ENCODE data around the gene GADL1.

The GADL1 gene

GRCh38 chr3:30756218-30756617 lies 138.2 kb downstream of the GADL1 start:
- TF ChIP-seq, protein P1, sequence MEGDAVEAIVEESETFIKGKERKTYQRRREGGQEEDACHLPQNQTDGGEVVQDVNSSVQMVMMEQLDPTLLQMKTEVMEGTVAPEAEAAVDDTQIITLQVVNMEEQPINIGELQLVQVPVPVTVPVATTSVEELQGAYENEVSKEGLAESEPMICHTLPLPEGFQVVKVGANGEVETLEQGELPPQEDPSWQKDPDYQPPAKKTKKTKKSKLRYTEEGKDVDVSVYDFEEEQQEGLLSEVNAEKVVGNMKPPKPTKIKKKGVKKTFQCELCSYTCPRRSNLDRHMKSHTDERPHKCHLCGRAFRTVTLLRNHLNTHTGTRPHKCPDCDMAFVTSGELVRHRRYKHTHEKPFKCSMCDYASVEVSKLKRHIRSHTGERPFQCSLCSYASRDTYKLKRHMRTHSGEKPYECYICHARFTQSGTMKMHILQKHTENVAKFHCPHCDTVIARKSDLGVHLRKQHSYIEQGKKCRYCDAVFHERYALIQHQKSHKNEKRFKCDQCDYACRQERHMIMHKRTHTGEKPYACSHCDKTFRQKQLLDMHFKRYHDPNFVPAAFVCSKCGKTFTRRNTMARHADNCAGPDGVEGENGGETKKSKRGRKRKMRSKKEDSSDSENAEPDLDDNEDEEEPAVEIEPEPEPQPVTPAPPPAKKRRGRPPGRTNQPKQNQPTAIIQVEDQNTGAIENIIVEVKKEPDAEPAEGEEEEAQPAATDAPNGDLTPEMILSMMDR (IDR thresholded peaks at IDR 0.05; ENCODE audit: control extremely low read depth, extremely low read depth, low read depth, missing control alignments) = no peak
- DNase-seq (ENCODE audit: extremely low spot score) = no peak
- POLR2A ChIA-PET = no interaction called here
- CTCF ChIA-PET = interaction anchor here (6.2 kb wide), 1 partner anchor 13 kb away, joined by 45 read pairs; no protein-coding TSS in a partner anchor

DNA sequence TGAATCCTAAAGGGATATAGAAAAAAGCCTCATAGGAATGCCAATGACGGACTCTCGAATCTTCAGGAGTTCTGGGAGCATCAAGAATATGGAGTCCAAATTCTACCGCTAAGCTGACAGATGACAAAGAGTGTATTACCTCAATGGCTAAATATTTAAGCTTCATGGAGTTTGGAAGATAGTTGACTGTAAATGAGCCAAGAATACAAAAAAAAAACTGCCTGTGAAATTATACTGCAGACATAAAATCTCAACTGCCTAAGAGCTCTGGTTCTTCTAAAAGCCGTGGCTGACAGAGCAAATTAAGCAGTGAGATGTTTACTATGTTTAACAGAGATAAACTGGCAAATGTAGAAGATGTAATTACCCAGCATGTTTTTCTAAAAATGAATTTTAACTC lies 140.0 kb downstream of the GADL1 start:
- DNase-seq (ENCODE audit: extremely low spot score) = no peak
- POLR2A ChIA-PET = interaction anchor here (0.6 kb wide), 1 partner anchor 1961 kb away, joined by 3 read pairs; no protein-coding TSS in a partner anchor
- TF ChIP-seq, protein P1 (IDR thresholded peaks at IDR 0.05; ENCODE audit: control extremely low read depth, extremely low read depth, low read depth, missing control alignments) = no peak
- CTCF ChIA-PET = interaction anchor here (0.6 to 1.5 kb wide), 2 partner anchors 11 to 985 kb away, joined by 3 to 4 read pairs; no protein-coding TSS in a partner anchor

GRCh38 chr3:30753766-30754165 lies 140.7 kb downstream of the GADL1 start:
- TF ChIP-seq, protein P1 (IDR thresholded peaks at IDR 0.05; ENCODE audit: control extremely low read depth, extremely low read depth, low read depth, missing control alignments) = no peak
- ChIA-PET POLR2A (no interaction called here), CTCF (interaction anchor here (1.5 kb wide), 1 partner anchor 10 kb away, joined by 4 read pairs; no protein-coding TSS in a partner anchor)
- no peak for DNase-seq (ENCODE audit: extremely low spot score)

DNA sequence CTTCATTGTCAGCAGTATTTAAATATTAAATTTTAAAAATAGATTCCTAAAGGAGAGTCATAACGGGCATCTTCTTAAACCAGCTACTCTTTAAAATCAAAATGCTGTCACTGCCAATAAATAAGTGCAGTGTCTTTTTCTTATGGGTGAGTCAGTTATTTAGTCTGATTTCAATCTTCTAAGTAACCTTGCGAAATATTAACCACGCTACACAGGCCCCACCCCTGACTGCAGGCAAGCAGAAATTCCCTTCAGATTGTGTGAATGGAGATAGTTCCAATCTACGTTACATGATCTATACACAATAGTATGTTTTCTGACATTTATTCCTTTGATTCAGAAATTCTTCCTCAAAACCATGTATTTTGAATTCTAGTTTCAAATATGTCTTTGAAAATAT lies 141.5 kb downstream of the GADL1 start:
- ChIA-PET POLR2A (no interaction called here), CTCF (interaction anchor here (2.4 kb wide), 1 partner anchor 17 kb away, joined by 9 read pairs; no protein-coding TSS in a partner anchor)
- no peak for DNase-seq (ENCODE audit: extremely low spot score)
- TF ChIP-seq, protein P1 (IDR thresholded peaks at IDR 0.05; ENCODE audit: control extremely low read depth, extremely low read depth, low read depth, missing control alignments) = no peak

- no peak for DNase-seq (ENCODE audit: extremely low spot score)
- CTCF ChIA-PET = interaction anchor here (1.2 to 2.4 kb wide), 3 partner anchors 9 to 84 kb away, joined by 3 to 9 read pairs (median 4); no protein-coding TSS in a partner anchor
- TF ChIP-seq, protein P1 (IDR thresholded peaks at IDR 0.05; ENCODE audit: control extremely low read depth, extremely low read depth, low read depth, missing control alignments) = no peak
- POLR2A ChIA-PET = no interaction called here
These were observed 142.0 kb downstream of the GADL1 start for GRCh38 chr3:30752491-30752890.

GRCh38 chr3:30751610-30752299 lies 142.7 kb downstream of the GADL1 start:
- TF ChIP-seq, protein P1 (IDR thresholded peaks at IDR 0.05; ENCODE audit: control extremely low read depth, extremely low read depth, low read depth, missing control alignments) = peak; percentile 24
- DNase-seq (ENCODE audit: extremely low spot score) = peak; percentile 9
- POLR2A ChIA-PET = no interaction called here
- CTCF ChIA-PET = interaction anchor here (0.7 to 2.4 kb wide), 8 partner anchors 9 to 739 kb away, joined by 3 to 9 read pairs (median 3); no protein-coding TSS in a partner anchor

Data from GM10248 (cell line).